K562 (cell line): ENCODE results near the gene UBL7. TPM values are rescaled to one million over a fixed set of nuclear protein-coding genes. Genes with fewer than 3 reads are reported as not detected.

ENCODE experiments used
- ATAC-seq: fragments of 200-7000 bp; cut with Tn5 transposase; 3 replicates; pipeline ENCODE4 v1.9.1; 2020; ENCODE audit warnings: moderate library complexity
- BruUV-seq: library from RNA; stranded (reverse); fragments of 400-500 nt; replicated peaks from 2 replicates; lab custom pipeline; 2021; lab: Mats Ljungman, UMichigan
- CTCF ChIA-PET: fragments of 300-600 bp; formaldehyde crosslinking; extraction: SDS; loops from one replicate; lab custom pipeline; 2021; ENCODE audit warnings: low intra/inter-chr PET ratio; lab: Yijun Ruan, JAX
- POLR2A ChIA-PET: fragments of 300-600, 350-650 bp; sonication (Branson Sonifier 250); formaldehyde crosslinking; extraction: SDS; loops from one replicate; lab custom pipeline; 2021; ENCODE audit warnings: antibody characterized with exemption, inconsistent platforms; lab: Yijun Ruan, JAX
- DNase-seq, 4 experiments: peaks; one replicate each; pipeline versions ENCODE4 v3.0.0 to v3.0.0-alpha.2; 2011 to 2018; ENCODE audit warnings: low spot score in 3 of 4, mixed read lengths in 3 of 4; ENCODE audit errors: extremely low read depth in 1 of 4
- FAIRE-seq: peaks from 2 replicates; lab custom pipeline; 2011; peaks lifted over from hg19 to GRCh38; lab: Jason Lieb, UNC
- H2AFZ ChIP-seq: 2 replicates; pipeline ENCODE4 v1.6.0; 2011; ENCODE audit warnings: low read depth, low read length, control low read depth, inconsistent platforms
- H3K27ac ChIP-seq: fragments of 200-600 bp; 3 replicates; pipeline ENCODE4 v1.8.0; 2011; ENCODE audit warnings: low read depth, mild to moderate bottlenecking, control low read depth, inconsistent platforms, low read length, moderate library complexity, mixed read lengths; ENCODE audit errors: extremely low read depth
- H3K27me3 ChIP-seq, 2 experiments: fragments of 300-600 bp in 1 of 2; 2 replicates in 1 of 2; 3 replicates in 1 of 2; pipeline versions ENCODE4 v1.6.0 to v1.8.0; 2011; ENCODE audit warnings: inconsistent platforms in 2 of 2, low read length in 2 of 2, mild to moderate bottlenecking in 1 of 2, mixed read lengths in 1 of 2, moderate library complexity in 1 of 2; ENCODE audit not compliant: control insufficient read depth in 2 of 2, insufficient read depth in 2 of 2
- H3K36me3 ChIP-seq: fragments of 300-600 bp; 3 replicates; pipeline ENCODE4 v1.8.0; 2011; ENCODE audit warnings: mild to moderate bottlenecking, low read length, inconsistent platforms; ENCODE audit not compliant: control insufficient read depth, insufficient read depth
- H3K4me1 ChIP-seq, 2 experiments: fragments of 200-600 bp in 1 of 2; replicated peaks in 1 of 2; 2 replicates in 1 of 2; 3 replicates in 1 of 2; pipeline versions ENCODE4 v1.5.1 to v1.8.0; 2011; ENCODE audit warnings: inconsistent platforms in 2 of 2, low read length in 2 of 2, mild to moderate bottlenecking in 1 of 2, mixed read lengths in 1 of 2, moderate library complexity in 1 of 2; ENCODE audit not compliant: control insufficient read depth in 2 of 2, insufficient read depth in 2 of 2
- H3K4me2 ChIP-seq: 2 replicates; pipeline ENCODE4 v1.6.1; 2011; ENCODE audit warnings: low read length, control low read depth, inconsistent platforms, mixed read lengths; ENCODE audit not compliant: insufficient read depth
- H3K4me3 ChIP-seq: fragments of 200-600 bp; sonication (generic), shearing (Covaris generic); 2 replicates; pipeline ENCODE4 v1.5.1; 2016; ENCODE audit warnings: control low read depth, inconsistent platforms
- H3K79me2 ChIP-seq: fragments of 200-600 bp; 3 replicates; pipeline ENCODE4 v1.8.0; 2011; ENCODE audit warnings: low read length, inconsistent platforms; ENCODE audit not compliant: control insufficient read depth, insufficient read depth
- H3K9ac ChIP-seq, 2 experiments: 2 replicates each; pipeline versions ENCODE4 v1.6.0 to v1.6.1; 2011; ENCODE audit warnings: low read depth in 2 of 2, low read length in 2 of 2, control low read depth in 1 of 2, inconsistent platforms in 1 of 2, mild to moderate bottlenecking in 1 of 2, mixed read lengths in 1 of 2; ENCODE audit not compliant: insufficient read depth in 1 of 2
- H3K9me1 ChIP-seq: one replicate; pipeline ENCODE4 v1.6.0; 2011; ENCODE audit warnings: inconsistent platforms, mild to moderate bottlenecking, low read length, moderate library complexity; ENCODE audit not compliant: control insufficient read depth, insufficient read depth
- H3K9me3 ChIP-seq: replicated peaks from 2 replicates; pipeline ENCODE4 v1.5.1; 2011; ENCODE audit warnings: low read depth, low read length, inconsistent platforms; ENCODE audit not compliant: control insufficient read depth, insufficient read depth
- H4K20me1 ChIP-seq: replicated peaks from 2 replicates; pipeline ENCODE4 v1.6.1; 2011; ENCODE audit warnings: low read length, inconsistent platforms, mixed read lengths; ENCODE audit not compliant: control insufficient read depth, insufficient read depth
- MCM7 ChIP-seq, 2 experiments: fragments of 450-650 bp; IDR thresholded peaks; 2 replicates each; pipeline ENCODE4 v1.6.1; 2016 to 2018
- RFX1 ChIP-seq: fragments of 450-650 bp; IDR thresholded peaks from 2 replicates; pipeline ENCODE4 v1.6.1; 2016; ENCODE audit warnings: mild to moderate bottlenecking, moderate library complexity
- ZKSCAN8 ChIP-seq: fragments of 200-800 bp; sonication (Bioruptor generic); IDR thresholded peaks from 2 replicates; pipeline ENCODE4 v1.6.1; 2016; ENCODE audit warnings: missing genetic modification characterization, missing compliant biosample characterization
- ZNF175 ChIP-seq: fragments of 200-800 bp; sonication (Bioruptor generic); IDR thresholded peaks from 2 replicates; pipeline ENCODE4 v1.6.1; 2016; ENCODE audit warnings: low read depth, mild to moderate bottlenecking, missing genetic modification characterization, missing compliant biosample characterization
- ZSCAN29 ChIP-seq: fragments of 450-650 bp; IDR thresholded peaks from 2 replicates; pipeline ENCODE4 v1.6.1; 2017
- ZSCAN32 ChIP-seq: fragments of 450-650 bp; formaldehyde crosslinking; IDR thresholded peaks from 2 replicates; pipeline ENCODE4 v1.4.0; 2020; ENCODE audit warnings: mild to moderate bottlenecking, moderate library complexity
- WGBS: fragments of 100-300 bp; shearing (Covaris generic); methylation state at CpG from one replicate; pipeline ENCODE4 v1.1.6; 2016; ENCODE audit warnings: low coverage, mixed read lengths; ENCODE audit not compliant: insufficient coverage; ENCODE audit errors: missing lambda C conversion rate; 5-methylcytosine and 5-hydroxymethylcytosine counted together
- in situ Hi-C: fragments of 300-500 bp; cut with MboI; formaldehyde crosslinking; loops from 4 replicates; pipeline ENCODE4 v1.15.0; 2018; ENCODE audit warnings: inconsistent platforms, mixed read lengths
- intact Hi-C: fragments of 100-400 bp; cut with micrococcal nuclease; formaldehyde crosslinking; loops from 2 replicates; pipeline ENCODE4 v1.14.2; 2022
- polyA plus RNA-seq, 8 experiments: library from polyadenylated mRNA; depleted of rRNA in 4 of 8; stranded (reverse) in 5 of 8; unstranded in 3 of 8; fragments of >200 nt; fragmentation: Nextera tagmentation in 2 of 8; fragmentation: Illumina TruSeq in 1 of 8; extraction: Ambion mirVana in 2 of 8; extraction: Trizol in 1 of 8; gene quantifications; 2 replicates each; pipeline versions ENCODE4 v1.2.1 to v1.2.3, GENCODE V29; 2011 to 2014; ENCODE audit warnings: inconsistent platforms in 1 of 8, missing spikeins in 1 of 8
- total RNA-seq, 7 experiments: library from RNA; depleted of rRNA in 6 of 7; stranded (reverse); fragments of >200 nt in 6 of 7; fragmentation: Illumina TruSeq in 2 of 7; extraction: Trizol in 2 of 7; gene quantifications; 2 replicates each; pipeline versions ENCODE4 v1.2.1 to v1.2.3, GENCODE V29; 2011 to 2021; ENCODE audit warnings: low replicate concordance in 1 of 7

Gene UBL7
- total and polyA plus RNA-seq, 9 of the 15 experiments (the other 6 are each of a cell fraction or from before 2014, with no cell fraction given): 19.2 to 63.4 (median 44.9) TPM

GRCh38 chr15:74451861-74452835, 8.8 kb downstream of the UBL7 start:
- Histone ChIP-seq H3K4me1 (peaks cover 0 to 2% of the 10 kb centered on the region in 2 experiments; a peak in 2 of 5 replicates), H3K4me2 (no peak overlapping the region), H3K36me3 (peaks cover 59% of the 10 kb centered on the region; the same call in 2 of the 3 replicates), H3K27ac (no peak overlapping the region), H3K27me3 (no peaks in the 10 kb centered on the region), H3K9me1 (no peaks in the 10 kb centered on the region), H3K4me3 (no peak overlapping the region), H2AFZ (no peak overlapping the region), H3K79me2 (no peaks in the 10 kb centered on the region), H4K20me1 (no peaks in the 10 kb centered on the region), H3K9me3 (no peaks in the 10 kb centered on the region), H3K9ac (no peak overlapping the region)
- in situ Hi-C loops (loop anchor here (5.0 kb wide), 1 partner anchor 170 kb away; no protein-coding TSS in a partner anchor), intact Hi-C loops (no loop called here)
- DNase-seq (peak in 1 of 4 experiments; percentile 46), FAIRE-seq (no peak), ATAC-seq (no peak)
- CTCF ChIA-PET: no interaction called here
- WGBS: 68% methylated on average over 16 of the region's 16 CpGs
- POLR2A ChIA-PET: interaction anchor here (0.7 kb wide), 1 partner anchor 117 kb away, joined by 3 read pairs; no protein-coding TSS in a partner anchor
- no TSS peak for BruUV-seq
- no peak for TF ChIP-seq ZKSCAN8 (CRISPR knock-in tag)
- no peak for TF ChIP-seq ZSCAN32
- TF ChIP-seq ZSCAN29: no peak
- no peak for TF ChIP-seq MCM7 (IDR thresholded peaks at IDR 0.05)
- TF ChIP-seq RFX1: peak; percentile 93
- no peak for TF ChIP-seq ZNF175 (CRISPR knock-in tag)
